GM20000 (cell line): ENCODE measurements around the gene RAB27A.

Experiments
- DNase-seq: peaks from one replicate; pipeline ENCODE4 v3.0.0; 2012; ENCODE audit warnings: low spot score
- CTCF ChIP-seq: IDR thresholded peaks from 2 replicates; pipeline ENCODE4 v1.5.1; 2012; ENCODE audit warnings: mild to moderate bottlenecking, control low read depth; ENCODE audit errors: extremely low read depth, missing control alignments

The RAB27A gene

GRCh38 chr15:55238877-55239276, 50.7 kb downstream of the RAB27A start:
- DNase-seq, result no peak
- TF ChIP-seq CTCF, result no peak

GRCh38 chr15:55237219-55238130, 52.1 kb downstream of the RAB27A start:
- TF ChIP-seq CTCF, result no peak
- no peak for DNase-seq

GRCh38 chr15:55235546-55236036, 54.0 kb downstream of the RAB27A start:
- DNase-seq, result no peak
- TF ChIP-seq CTCF, result no peak

GRCh38 chr15:55234800-55235104, 54.9 kb downstream of the RAB27A start:
- no peak for TF ChIP-seq CTCF
- DNase-seq, result no peak

- DNase-seq, result no peak
- no peak for TF ChIP-seq CTCF
Measured at GRCh38 chr15:55234104-55234799, 55.4 kb downstream of the RAB27A start.

GRCh38 chr15:55231455-55231854, 58.2 kb downstream of the RAB27A start:
- no peak for DNase-seq
- TF ChIP-seq CTCF, result no peak

GRCh38 chr15:55230953-55231352, 58.7 kb downstream of the RAB27A start:
- no peak for DNase-seq
- no peak for TF ChIP-seq CTCF
